HepG2 (cell line): ENCODE measurements around the gene SF3A2. TPM values are rescaled to one million over a fixed set of nuclear protein-coding genes. Genes with fewer than 3 reads are reported as not detected.

Source experiments
- ETV6 ChIP-seq: sonication (generic); formaldehyde crosslinking; conservative IDR thresholded peaks from 2 replicates; pipeline ENCODE4 v1.4.0; 2020; ENCODE audit warnings: missing genetic modification reagents
- HDAC1 ChIP-seq: sonication (generic); formaldehyde crosslinking; IDR thresholded peaks from 2 replicates; pipeline ENCODE4 v1.5.1; 2020; ENCODE audit warnings: mild to moderate bottlenecking, missing genetic modification reagents
- HOXA7 ChIP-seq: sonication (generic); formaldehyde crosslinking; IDR thresholded peaks from 2 replicates; pipeline ENCODE4 v1.8.1; 2022; ENCODE audit warnings: mild to moderate bottlenecking, missing genetic modification reagents, moderate library complexity
- NBN ChIP-seq: fragments of 450-650 bp; conservative IDR thresholded peaks from 2 replicates; pipeline ENCODE4 v1.6.1; 2017
- NCOA2 ChIP-seq: sonication (generic); formaldehyde crosslinking; IDR thresholded peaks from 2 replicates; pipeline ENCODE4 v1.8.0; 2022; ENCODE audit warnings: inconsistent platforms
- SP2 ChIP-seq: sonication (generic); formaldehyde crosslinking; IDR thresholded peaks from 2 replicates; pipeline ENCODE4 v1.5.1; 2020; ENCODE audit warnings: mild to moderate bottlenecking, missing genetic modification reagents
- ZNF253 ChIP-seq: sonication (generic); formaldehyde crosslinking; IDR thresholded peaks from 2 replicates; pipeline ENCODE4 v1.8.0; 2022; ENCODE audit warnings: mild to moderate bottlenecking, missing genetic modification reagents, borderline replicate concordance
- ZNF616 ChIP-seq: sonication (generic); formaldehyde crosslinking; IDR thresholded peaks from 2 replicates; pipeline ENCODE4 v1.5.0; 2020; ENCODE audit warnings: low read depth, mild to moderate bottlenecking, missing genetic modification reagents
- ZNF747 ChIP-seq: sonication (generic); formaldehyde crosslinking; IDR thresholded peaks from 2 replicates; pipeline ENCODE4 v1.8.1; 2023; ENCODE audit warnings: missing genetic modification reagents, mild to moderate bottlenecking, borderline replicate concordance
- ZNF776 ChIP-seq: sonication (generic); formaldehyde crosslinking; IDR thresholded peaks from 2 replicates; pipeline ENCODE4 v1.4.0; 2020; ENCODE audit warnings: mild to moderate bottlenecking, missing genetic modification reagents
- polyA plus RNA-seq, 8 experiments: library from polyadenylated mRNA; depleted of rRNA in 3 of 8; stranded (reverse) in 7 of 8; unstranded in 1 of 8; fragments of >200 nt; fragmentation: Illumina TruSeq in 4 of 8; extraction: Trizol in 4 of 8; gene quantifications; 2 replicates each; pipeline versions ENCODE4 v1.2.1 to v1.2.3, GENCODE V29; 2011 to 2016; ENCODE audit warnings: low read depth in 4 of 8, missing spikeins in 1 of 8, mixed read lengths in 1 of 8; ENCODE audit not compliant: insufficient read depth in 1 of 8
- total RNA-seq, 5 experiments: library from RNA; depleted of rRNA; stranded (reverse); fragments of >200 nt; fragmentation: Illumina TruSeq; extraction: Trizol; gene quantifications; 2 replicates each; pipeline ENCODE4 v1.2.3, GENCODE V29; 2016; ENCODE audit warnings: low read depth in 1 of 5
- TF ChIP-seq, protein P1 (sequence below): sonication (generic); formaldehyde crosslinking; IDR thresholded peaks from 2 replicates; pipeline ENCODE4 v1.8.0; 2022; ENCODE audit warnings: missing genetic modification reagents, mild to moderate bottlenecking, borderline replicate concordance
- TF ChIP-seq, protein P2 (sequence below): IDR thresholded peaks from 2 replicates; pipeline ENCODE4 v1.6.1; 2016; ENCODE audit warnings: mild to moderate bottlenecking, missing biosample characterization, missing genetic modification reagents
- TF ChIP-seq, protein P3 (sequence below): sonication (generic); formaldehyde crosslinking; IDR thresholded peaks from 2 replicates; pipeline ENCODE4 v1.4.0; 2020; ENCODE audit warnings: missing genetic modification reagents, borderline replicate concordance
- TF ChIP-seq, protein P4 (sequence below), 2 experiments: fragments of 450-650 bp in 1 of 2; sonication (generic) in 1 of 2; formaldehyde crosslinking in 1 of 2; IDR thresholded peaks; 2 replicates each; pipeline versions ENCODE4 v1.6.1 to v1.8.0; 2016 to 2022; ENCODE audit warnings: antibody characterized with exemption in 1 of 2, mild to moderate bottlenecking in 1 of 2, missing genetic modification reagents in 1 of 2

SF3A2 gene
- total and polyA plus RNA-seq, 2 of the 13 experiments (the other 11 are each of a cell fraction or from before 2014, with no cell fraction given), result 8.6 to 8.8 TPM

DNA sequence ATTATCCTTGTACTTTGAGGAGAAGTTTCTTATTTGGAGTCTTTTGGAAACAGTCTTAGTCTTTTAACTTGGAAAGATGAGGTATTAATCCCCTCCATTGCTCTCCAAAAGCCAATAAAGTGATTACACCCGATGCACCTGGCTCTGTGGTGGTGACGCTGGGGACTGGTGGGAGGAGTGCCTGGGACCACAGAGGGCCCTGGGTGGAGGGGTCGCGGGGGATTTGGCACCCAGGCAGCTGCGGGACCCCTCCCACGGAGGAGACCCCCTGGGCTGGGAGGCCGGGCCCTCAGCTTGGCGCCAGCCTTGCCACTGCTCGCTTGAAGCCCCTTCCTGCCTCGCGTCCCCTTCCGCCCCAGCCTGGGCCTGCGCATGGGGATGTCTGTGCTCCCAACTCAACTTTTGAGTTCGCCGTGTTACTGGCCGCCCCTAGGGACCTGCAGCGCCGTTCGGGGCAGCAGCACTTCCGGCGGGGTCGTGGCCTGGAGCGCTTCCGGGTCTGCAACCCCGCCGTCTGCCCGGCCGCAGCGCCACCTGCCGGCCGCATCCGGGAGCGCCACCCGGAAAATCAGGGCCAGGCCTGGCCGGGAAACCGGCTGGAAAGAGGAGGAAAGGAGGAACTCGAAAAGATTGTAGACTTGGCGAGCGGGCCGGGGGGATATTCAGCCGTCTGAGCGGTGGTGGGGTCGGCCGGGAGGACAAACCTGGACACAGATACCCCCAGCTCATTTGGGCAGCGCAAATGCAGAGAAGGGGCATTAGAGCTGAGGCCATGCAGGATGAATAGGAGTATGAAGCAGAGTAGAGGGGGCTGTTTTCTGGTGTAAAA is 36.9 kb downstream of the SF3A2 start (continued):
- TF ChIP-seq, protein P1, sequence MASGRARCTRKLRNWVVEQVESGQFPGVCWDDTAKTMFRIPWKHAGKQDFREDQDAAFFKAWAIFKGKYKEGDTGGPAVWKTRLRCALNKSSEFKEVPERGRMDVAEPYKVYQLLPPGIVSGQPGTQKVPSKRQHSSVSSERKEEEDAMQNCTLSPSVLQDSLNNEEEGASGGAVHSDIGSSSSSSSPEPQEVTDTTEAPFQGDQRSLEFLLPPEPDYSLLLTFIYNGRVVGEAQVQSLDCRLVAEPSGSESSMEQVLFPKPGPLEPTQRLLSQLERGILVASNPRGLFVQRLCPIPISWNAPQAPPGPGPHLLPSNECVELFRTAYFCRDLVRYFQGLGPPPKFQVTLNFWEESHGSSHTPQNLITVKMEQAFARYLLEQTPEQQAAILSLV, result no peak
- TF ChIP-seq ZNF776 (CRISPR knock-in tag) (peak; percentile 72; the same call in 1 of the 2 replicates), HOXA7 (CRISPR knock-in tag) (no peak), ZNF253 (CRISPR knock-in tag) (peak; percentile 71; the same call in 1 of the 2 replicates), ZNF747 (CRISPR knock-in tag) (peak; percentile 56; the same call in 1 of the 2 replicates), NBN (no peak), ETV6 (CRISPR knock-in tag) (peak; percentile 70; the same call in 1 of the 2 replicates), HDAC1 (CRISPR knock-in tag) (peak; percentile 90), NCOA2 (peak; percentile 48; the same call in 1 of the 2 replicates), SP2 (CRISPR knock-in tag) (peak; percentile 42; the same call in 1 of the 2 replicates), ZNF616 (CRISPR knock-in tag) (0 out of 2 replicates have a peak, but pooled peaks have one; percentile 29)
- TF ChIP-seq, protein P2, sequence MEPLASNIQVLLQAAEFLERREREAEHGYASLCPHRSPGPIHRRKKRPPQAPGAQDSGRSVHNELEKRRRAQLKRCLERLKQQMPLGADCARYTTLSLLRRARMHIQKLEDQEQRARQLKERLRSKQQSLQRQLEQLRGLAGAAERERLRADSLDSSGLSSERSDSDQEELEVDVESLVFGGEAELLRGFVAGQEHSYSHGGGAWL (CRISPR knock-in tag), result peak; percentile 52
- TF ChIP-seq, protein P3, sequence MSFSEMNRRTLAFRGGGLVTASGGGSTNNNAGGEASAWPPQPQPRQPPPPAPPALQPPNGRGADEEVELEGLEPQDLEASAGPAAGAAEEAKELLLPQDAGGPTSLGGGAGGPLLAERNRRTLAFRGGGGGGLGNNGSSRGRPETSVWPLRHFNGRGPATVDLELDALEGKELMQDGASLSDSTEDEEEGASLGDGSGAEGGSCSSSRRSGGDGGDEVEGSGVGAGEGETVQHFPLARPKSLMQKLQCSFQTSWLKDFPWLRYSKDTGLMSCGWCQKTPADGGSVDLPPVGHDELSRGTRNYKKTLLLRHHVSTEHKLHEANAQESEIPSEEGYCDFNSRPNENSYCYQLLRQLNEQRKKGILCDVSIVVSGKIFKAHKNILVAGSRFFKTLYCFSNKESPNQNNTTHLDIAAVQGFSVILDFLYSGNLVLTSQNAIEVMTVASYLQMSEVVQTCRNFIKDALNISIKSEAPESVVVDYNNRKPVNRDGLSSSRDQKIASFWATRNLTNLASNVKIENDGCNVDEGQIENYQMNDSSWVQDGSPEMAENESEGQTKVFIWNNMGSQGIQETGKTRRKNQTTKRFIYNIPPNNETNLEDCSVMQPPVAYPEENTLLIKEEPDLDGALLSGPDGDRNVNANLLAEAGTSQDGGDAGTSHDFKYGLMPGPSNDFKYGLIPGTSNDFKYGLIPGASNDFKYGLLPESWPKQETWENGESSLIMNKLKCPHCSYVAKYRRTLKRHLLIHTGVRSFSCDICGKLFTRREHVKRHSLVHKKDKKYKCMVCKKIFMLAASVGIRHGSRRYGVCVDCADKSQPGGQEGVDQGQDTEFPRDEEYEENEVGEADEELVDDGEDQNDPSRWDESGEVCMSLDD (CRISPR knock-in tag), result no peak
- TF ChIP-seq, protein P4, sequence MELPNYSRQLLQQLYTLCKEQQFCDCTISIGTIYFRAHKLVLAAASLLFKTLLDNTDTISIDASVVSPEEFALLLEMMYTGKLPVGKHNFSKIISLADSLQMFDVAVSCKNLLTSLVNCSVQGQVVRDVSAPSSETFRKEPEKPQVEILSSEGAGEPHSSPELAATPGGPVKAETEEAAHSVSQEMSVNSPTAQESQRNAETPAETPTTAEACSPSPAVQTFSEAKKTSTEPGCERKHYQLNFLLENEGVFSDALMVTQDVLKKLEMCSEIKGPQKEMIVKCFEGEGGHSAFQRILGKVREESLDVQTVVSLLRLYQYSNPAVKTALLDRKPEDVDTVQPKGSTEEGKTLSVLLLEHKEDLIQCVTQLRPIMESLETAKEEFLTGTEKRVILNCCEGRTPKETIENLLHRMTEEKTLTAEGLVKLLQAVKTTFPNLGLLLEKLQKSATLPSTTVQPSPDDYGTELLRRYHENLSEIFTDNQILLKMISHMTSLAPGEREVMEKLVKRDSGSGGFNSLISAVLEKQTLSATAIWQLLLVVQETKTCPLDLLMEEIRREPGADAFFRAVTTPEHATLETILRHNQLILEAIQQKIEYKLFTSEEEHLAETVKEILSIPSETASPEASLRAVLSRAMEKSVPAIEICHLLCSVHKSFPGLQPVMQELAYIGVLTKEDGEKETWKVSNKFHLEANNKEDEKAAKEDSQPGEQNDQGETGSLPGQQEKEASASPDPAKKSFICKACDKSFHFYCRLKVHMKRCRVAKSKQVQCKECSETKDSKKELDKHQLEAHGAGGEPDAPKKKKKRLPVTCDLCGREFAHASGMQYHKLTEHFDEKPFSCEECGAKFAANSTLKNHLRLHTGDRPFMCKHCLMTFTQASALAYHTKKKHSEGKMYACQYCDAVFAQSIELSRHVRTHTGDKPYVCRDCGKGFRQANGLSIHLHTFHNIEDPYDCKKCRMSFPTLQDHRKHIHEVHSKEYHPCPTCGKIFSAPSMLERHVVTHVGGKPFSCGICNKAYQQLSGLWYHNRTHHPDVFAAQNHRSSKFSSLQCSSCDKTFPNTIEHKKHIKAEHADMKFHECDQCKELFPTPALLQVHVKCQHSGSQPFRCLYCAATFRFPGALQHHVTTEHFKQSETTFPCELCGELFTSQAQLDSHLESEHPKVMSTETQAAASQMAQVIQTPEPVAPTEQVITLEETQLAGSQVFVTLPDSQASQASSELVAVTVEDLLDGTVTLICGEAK (IDR thresholded peaks at IDR 0.05), result peak; percentile 75
- TF ChIP-seq, protein P4 (CRISPR knock-in tag; IDR thresholded peaks at IDR 0.05), result no peak; the same call in 1 of the 2 replicates
